GM23338 (cell line): ENCODE results near the gene OTUD7B. TPM values are rescaled to one million over a fixed set of nuclear protein-coding genes. Genes with fewer than 3 reads are reported as not detected.

ENCODE experiments used
- ATAC-seq: fragments of 200-7000 bp; cut with Tn5 transposase; 3 replicates; pipeline ENCODE4 v1.9.1; 2020
- DNase-seq: peaks from one replicate; pipeline ENCODE4 v3.0.0-alpha.2; 2015; ENCODE audit warnings: low spot score
- H2AFZ ChIP-seq: fragments of 200-600 bp; sonication (generic); 2 replicates; pipeline ENCODE4 v1.8.0; 2016; ENCODE audit warnings: antibody characterized with exemption, mild to moderate bottlenecking, moderate library complexity
- H3F3A ChIP-seq: fragments of 200-600 bp; sonication (generic); replicated peaks from 2 replicates; pipeline ENCODE4 v1.8.0; 2017; ENCODE audit warnings: antibody characterized with exemption, mixed run types, low read depth
- H3K27ac ChIP-seq: fragments of 200-600 bp; sonication (generic); 2 replicates; pipeline ENCODE4 v1.6.1; 2016; ENCODE audit warnings: low read depth
- H3K27me3 ChIP-seq: fragments of 200-600 bp; sonication (generic); 2 replicates; pipeline ENCODE4 v1.8.0; 2016; ENCODE audit warnings: mild to moderate bottlenecking, mixed run types, moderate library complexity; ENCODE audit not compliant: insufficient read depth
- H3K36me3 ChIP-seq: fragments of 200-600 bp; sonication (generic); 2 replicates; pipeline ENCODE4 v1.8.0; 2016; ENCODE audit warnings: mild to moderate bottlenecking; ENCODE audit not compliant: insufficient read depth
- H3K4me1 ChIP-seq: fragments of 200-600 bp; sonication (generic); 2 replicates; pipeline ENCODE4 v1.8.0; 2016; ENCODE audit warnings: mild to moderate bottlenecking, moderate library complexity; ENCODE audit not compliant: insufficient read depth
- H3K4me2 ChIP-seq: fragments of 200-600 bp; sonication (generic); 2 replicates; pipeline ENCODE4 v1.7.1; 2017; ENCODE audit warnings: mixed run types
- H3K4me3 ChIP-seq: fragments of 200-600 bp; sonication (generic); 2 replicates; pipeline ENCODE4 v1.6.1; 2016; ENCODE audit warnings: mixed run types
- H3K79me2 ChIP-seq: fragments of 200-600 bp; sonication (generic); replicated peaks from 2 replicates; pipeline ENCODE4 v1.8.0; 2017; ENCODE audit warnings: mild to moderate bottlenecking; ENCODE audit not compliant: insufficient read depth
- H3K9me2 ChIP-seq: fragments of 200-600 bp; sonication (generic); 2 replicates; pipeline ENCODE4 v1.8.0; 2017; ENCODE audit not compliant: insufficient read depth
- H4K20me1 ChIP-seq: fragments of 200-600 bp; sonication (generic); replicated peaks from 2 replicates; pipeline ENCODE4 v1.8.0; 2017; ENCODE audit warnings: mild to moderate bottlenecking; ENCODE audit not compliant: insufficient read depth
- H3K27ac Mint-ChIP-seq: 2 replicates; pipeline ENCODE4 v1.8.0; 2020; ENCODE audit warnings: inconsistent platforms, mild to moderate bottlenecking, moderate library complexity, mixed read lengths
- H3K27me3 Mint-ChIP-seq: 3 replicates; pipeline ENCODE4 v1.8.0; 2022; ENCODE audit warnings: low read depth, mild to moderate bottlenecking, moderate library complexity, mixed read lengths, inconsistent platforms; ENCODE audit not compliant: insufficient read depth, poor library complexity
- H3K36me3 Mint-ChIP-seq: 3 replicates; pipeline ENCODE4 v1.8.0; 2021; ENCODE audit warnings: low read depth, mild to moderate bottlenecking, inconsistent platforms, moderate library complexity, mixed read lengths
- H3K4me1 Mint-ChIP-seq: 3 replicates; pipeline ENCODE4 v1.8.0; 2020; ENCODE audit warnings: mild to moderate bottlenecking, inconsistent platforms, mixed read lengths
- H3K4me3 Mint-ChIP-seq: 3 replicates; pipeline ENCODE4 v1.8.0; 2021; ENCODE audit warnings: moderate library complexity, mild to moderate bottlenecking, inconsistent platforms, mixed read lengths
- H3K9me3 Mint-ChIP-seq: 3 replicates; pipeline ENCODE4 v1.8.0; 2020; ENCODE audit warnings: moderate library complexity, mild to moderate bottlenecking, inconsistent platforms, mixed read lengths
- CTCF ChIP-seq, 2 experiments: fragments of 200-600 bp in 1 of 2; sonication (generic) in 1 of 2; conservative IDR thresholded peaks; 2 replicates each; pipeline versions ENCODE4 v1.5.1 to v1.6.1; 2016 to 2017; ENCODE audit warnings: antibody characterized with exemption in 2 of 2, low read depth in 2 of 2, mild to moderate bottlenecking in 2 of 2, moderate library complexity in 1 of 2
- ETS1 ChIP-seq: IDR thresholded peaks from 2 replicates; pipeline ENCODE4 v1.6.1; 2016; ENCODE audit warnings: antibody characterized with exemption
- JUNB ChIP-seq: IDR thresholded peaks from one replicate; pipeline ENCODE4 v1.6.1; 2016; ENCODE audit warnings: antibody characterized with exemption; ENCODE audit not compliant: unreplicated experiment
- STAT1 ChIP-seq: IDR thresholded peaks from one replicate; pipeline ENCODE4 v1.6.1; 2016; ENCODE audit warnings: antibody characterized with exemption; ENCODE audit not compliant: unreplicated experiment
- ZNF462 ChIP-seq: fragments of 250-450 bp; sonication (Bioruptor Pico); IDR thresholded peaks from 2 replicates; pipeline ENCODE4 v1.5.0; 2020; ENCODE audit warnings: mild to moderate bottlenecking, moderate library complexity
- polyA plus RNA-seq: library from polyadenylated mRNA; unstranded; fragments of >200 nt; fragmentation: Nextera tagmentation; extraction: Ambion mirVana; gene quantifications from 2 replicates; pipeline ENCODE4 v1.2.1, GENCODE V29; 2016
- total RNA-seq: library from RNA; depleted of rRNA; stranded (reverse); fragments of >200 nt; shearing (Covaris generic); gene quantifications from 2 replicates; pipeline ENCODE4 v1.2.3, GENCODE V29; 2014

The OTUD7B gene
- total and polyA plus RNA-seq, 2 experiments from 2014 or later: 3.7 to 9.9 TPM

- TF ChIP-seq ZNF462 (CRISPR knock-in tag): no peak
Observed at GRCh38 chr1:149925751-149926150, 84.8 kb downstream of the OTUD7B start (continued).

- Histone ChIP-seq H2AFZ (no peak overlapping the region), H3K4me3 (no peak overlapping the region), H3K36me3 (peaks cover 40% of the 10 kb centered on the region), H3F3A (peaks cover 21% of the 10 kb centered on the region), H3K9me2 (no peaks in the 10 kb centered on the region), H4K20me1 (peaks cover 12% of the 10 kb centered on the region), H3K27ac (no peak overlapping the region), H3K79me2 (peaks cover 32% of the 10 kb centered on the region), H3K4me2 (no peak overlapping the region), H3K27me3 (no peaks in the 10 kb centered on the region), H3K4me1 (peaks cover 20% of the 10 kb centered on the region)
- H3K27me3 Mint-ChIP-seq: peaks cover 8% of the 10 kb centered on the region
- DNase-seq: no peak
- no peak overlapping the region for H3K27ac Mint-ChIP-seq
- peaks cover 53% of the 10 kb centered on the region for H3K36me3 Mint-ChIP-seq
- no peak for ATAC-seq
- H3K4me1 Mint-ChIP-seq: peaks cover 16% of the 10 kb centered on the region
- no peak for TF ChIP-seq JUNB
- TF ChIP-seq CTCF (conservative IDR thresholded peaks at IDR 0.05; ENCODE audit: low read depth in 2 of 2): no peak
- no peak for TF ChIP-seq STAT1
- no peak for TF ChIP-seq ETS1
- H3K9me3 Mint-ChIP-seq: no peaks in the 10 kb centered on the region
- peak overlapping the region; percentile 51 for H3K4me3 Mint-ChIP-seq
Observed at GRCh38 chr1:149925345-149925744, 85.2 kb downstream of the OTUD7B start.
